K562 (cell line): ENCODE data around the gene NOLC1. TPM values are rescaled to one million over a fixed set of nuclear protein-coding genes. Genes with fewer than 3 reads are reported as not detected.

Experiments used
- ATAC-seq: fragments of 200-7000 bp; cut with Tn5 transposase; 3 replicates; pipeline ENCODE4 v1.9.1; 2020; ENCODE audit warnings: moderate library complexity
- BruUV-seq: library from RNA; stranded (reverse); fragments of 400-500 nt; replicated peaks from 2 replicates; lab custom pipeline; 2021; lab: Mats Ljungman, UMichigan
- CTCF ChIA-PET: fragments of 300-600 bp; formaldehyde crosslinking; extraction: SDS; loops from one replicate; lab custom pipeline; 2021; ENCODE audit warnings: low intra/inter-chr PET ratio; lab: Yijun Ruan, JAX
- POLR2A ChIA-PET: fragments of 300-600, 350-650 bp; sonication (Branson Sonifier 250); formaldehyde crosslinking; extraction: SDS; loops from one replicate; lab custom pipeline; 2021; ENCODE audit warnings: antibody characterized with exemption, inconsistent platforms; lab: Yijun Ruan, JAX
- DNase-seq, 4 experiments: peaks; one replicate each; pipeline versions ENCODE4 v3.0.0 to v3.0.0-alpha.2; 2011 to 2018; ENCODE audit warnings: low spot score in 3 of 4, mixed read lengths in 3 of 4; ENCODE audit errors: extremely low read depth in 1 of 4
- FAIRE-seq: peaks from 2 replicates; lab custom pipeline; 2011; peaks lifted over from hg19 to GRCh38; lab: Jason Lieb, UNC
- H2AFZ ChIP-seq: 2 replicates; pipeline ENCODE4 v1.6.0; 2011; ENCODE audit warnings: low read depth, low read length, control low read depth, inconsistent platforms
- H3K27ac ChIP-seq: fragments of 200-600 bp; 3 replicates; pipeline ENCODE4 v1.8.0; 2011; ENCODE audit warnings: low read depth, mild to moderate bottlenecking, control low read depth, inconsistent platforms, low read length, moderate library complexity, mixed read lengths; ENCODE audit errors: extremely low read depth
- H3K27me3 ChIP-seq, 2 experiments: fragments of 300-600 bp in 1 of 2; 2 replicates in 1 of 2; 3 replicates in 1 of 2; pipeline versions ENCODE4 v1.6.0 to v1.8.0; 2011; ENCODE audit warnings: inconsistent platforms in 2 of 2, low read length in 2 of 2, mild to moderate bottlenecking in 1 of 2, mixed read lengths in 1 of 2, moderate library complexity in 1 of 2; ENCODE audit not compliant: control insufficient read depth in 2 of 2, insufficient read depth in 2 of 2
- H3K36me3 ChIP-seq: fragments of 300-600 bp; 3 replicates; pipeline ENCODE4 v1.8.0; 2011; ENCODE audit warnings: mild to moderate bottlenecking, low read length, inconsistent platforms; ENCODE audit not compliant: control insufficient read depth, insufficient read depth
- H3K4me1 ChIP-seq, 2 experiments: fragments of 200-600 bp in 1 of 2; replicated peaks in 1 of 2; 2 replicates in 1 of 2; 3 replicates in 1 of 2; pipeline versions ENCODE4 v1.5.1 to v1.8.0; 2011; ENCODE audit warnings: inconsistent platforms in 2 of 2, low read length in 2 of 2, mild to moderate bottlenecking in 1 of 2, mixed read lengths in 1 of 2, moderate library complexity in 1 of 2; ENCODE audit not compliant: control insufficient read depth in 2 of 2, insufficient read depth in 2 of 2
- H3K4me2 ChIP-seq: 2 replicates; pipeline ENCODE4 v1.6.1; 2011; ENCODE audit warnings: low read length, control low read depth, inconsistent platforms, mixed read lengths; ENCODE audit not compliant: insufficient read depth
- H3K4me3 ChIP-seq: fragments of 200-600 bp; sonication (generic), shearing (Covaris generic); 2 replicates; pipeline ENCODE4 v1.5.1; 2016; ENCODE audit warnings: control low read depth, inconsistent platforms
- H3K79me2 ChIP-seq: fragments of 200-600 bp; 3 replicates; pipeline ENCODE4 v1.8.0; 2011; ENCODE audit warnings: low read length, inconsistent platforms; ENCODE audit not compliant: control insufficient read depth, insufficient read depth
- H3K9ac ChIP-seq, 2 experiments: 2 replicates each; pipeline versions ENCODE4 v1.6.0 to v1.6.1; 2011; ENCODE audit warnings: low read depth in 2 of 2, low read length in 2 of 2, control low read depth in 1 of 2, inconsistent platforms in 1 of 2, mild to moderate bottlenecking in 1 of 2, mixed read lengths in 1 of 2; ENCODE audit not compliant: insufficient read depth in 1 of 2
- H3K9me1 ChIP-seq: one replicate; pipeline ENCODE4 v1.6.0; 2011; ENCODE audit warnings: inconsistent platforms, mild to moderate bottlenecking, low read length, moderate library complexity; ENCODE audit not compliant: control insufficient read depth, insufficient read depth
- H3K9me3 ChIP-seq: replicated peaks from 2 replicates; pipeline ENCODE4 v1.5.1; 2011; ENCODE audit warnings: low read depth, low read length, inconsistent platforms; ENCODE audit not compliant: control insufficient read depth, insufficient read depth
- H4K20me1 ChIP-seq: replicated peaks from 2 replicates; pipeline ENCODE4 v1.6.1; 2011; ENCODE audit warnings: low read length, inconsistent platforms, mixed read lengths; ENCODE audit not compliant: control insufficient read depth, insufficient read depth
- L3MBTL2 ChIP-seq: fragments of 450-650 bp; IDR thresholded peaks from 2 replicates; pipeline ENCODE4 v1.6.1; 2016; ENCODE audit warnings: mild to moderate bottlenecking, moderate library complexity
- MECOM ChIP-seq: fragments of 250-450 bp; sonication (Bioruptor Pico); IDR thresholded peaks from 2 replicates; pipeline ENCODE4 v1.8.0; 2022; ENCODE audit warnings: inconsistent platforms
- MED1 ChIP-seq: sonication (generic); formaldehyde crosslinking; IDR thresholded peaks from 2 replicates; pipeline ENCODE4 v1.8.1; 2023; ENCODE audit warnings: missing genetic modification reagents, borderline replicate concordance
- MYBL2 ChIP-seq, 2 experiments: fragments of 450-650 bp in 1 of 2; sonication (generic) in 1 of 2; formaldehyde crosslinking in 1 of 2; IDR thresholded peaks; 2 replicates each; pipeline versions ENCODE4 v1.6.1 to v1.8.1; 2017 to 2022; ENCODE audit warnings: borderline replicate concordance in 1 of 2, inconsistent platforms in 1 of 2, low read depth in 1 of 2, mild to moderate bottlenecking in 1 of 2, missing genetic modification reagents in 1 of 2, moderate library complexity in 1 of 2
- NRF1 ChIP-seq, 2 experiments: fragments of 450-650 bp; IDR thresholded peaks in 1 of 2; conservative IDR thresholded peaks in 1 of 2; 2 replicates each; pipeline ENCODE4 v1.6.1; 2014; ENCODE audit warnings: mild to moderate bottlenecking in 2 of 2
- PHF21A ChIP-seq: fragments of 450-650 bp; IDR thresholded peaks from 2 replicates; pipeline ENCODE4 v1.6.1; 2017; ENCODE audit warnings: low read depth, borderline replicate concordance
- ZNF347 ChIP-seq: fragments of 450-650 bp; formaldehyde crosslinking; IDR thresholded peaks from 2 replicates; pipeline ENCODE4 v1.4.0; 2020; ENCODE audit warnings: low read depth, mild to moderate bottlenecking, moderate library complexity
- ZNF561 ChIP-seq: fragments of 450-650 bp; formaldehyde crosslinking; conservative IDR thresholded peaks from 2 replicates; pipeline ENCODE4 v1.4.0; 2020; ENCODE audit warnings: mild to moderate bottlenecking, moderate library complexity
- ZNF644 ChIP-seq: fragments of 200-800 bp; sonication (Bioruptor generic); IDR thresholded peaks from 2 replicates; pipeline ENCODE4 v1.6.1; 2016; ENCODE audit warnings: low read depth, missing genetic modification characterization, missing compliant biosample characterization
- WGBS: fragments of 100-300 bp; shearing (Covaris generic); methylation state at CpG from one replicate; pipeline ENCODE4 v1.1.6; 2016; ENCODE audit warnings: low coverage, mixed read lengths; ENCODE audit not compliant: insufficient coverage; ENCODE audit errors: missing lambda C conversion rate; 5-methylcytosine and 5-hydroxymethylcytosine counted together
- in situ Hi-C: fragments of 300-500 bp; cut with MboI; formaldehyde crosslinking; loops from 4 replicates; pipeline ENCODE4 v1.15.0; 2018; ENCODE audit warnings: inconsistent platforms, mixed read lengths
- intact Hi-C: fragments of 100-400 bp; cut with micrococcal nuclease; formaldehyde crosslinking; loops from 2 replicates; pipeline ENCODE4 v1.14.2; 2022
- polyA plus RNA-seq, 8 experiments: library from polyadenylated mRNA; depleted of rRNA in 4 of 8; stranded (reverse) in 5 of 8; unstranded in 3 of 8; fragments of >200 nt; fragmentation: Nextera tagmentation in 2 of 8; fragmentation: Illumina TruSeq in 1 of 8; extraction: Ambion mirVana in 2 of 8; extraction: Trizol in 1 of 8; gene quantifications; 2 replicates each; pipeline versions ENCODE4 v1.2.1 to v1.2.3, GENCODE V29; 2011 to 2014; ENCODE audit warnings: inconsistent platforms in 1 of 8, missing spikeins in 1 of 8
- total RNA-seq, 7 experiments: library from RNA; depleted of rRNA in 6 of 7; stranded (reverse); fragments of >200 nt in 6 of 7; fragmentation: Illumina TruSeq in 2 of 7; extraction: Trizol in 2 of 7; gene quantifications; 2 replicates each; pipeline versions ENCODE4 v1.2.1 to v1.2.3, GENCODE V29; 2011 to 2021; ENCODE audit warnings: low replicate concordance in 1 of 7
- TF ChIP-seq, protein P1 (sequence below): fragments of 450-650 bp; formaldehyde crosslinking; IDR thresholded peaks from 2 replicates; pipeline ENCODE4 v1.4.0; 2020; ENCODE audit warnings: mild to moderate bottlenecking, moderate library complexity
- TF ChIP-seq, protein P2 (sequence below): fragments of 250-450 bp; sonication (Bioruptor Pico); IDR thresholded peaks from 2 replicates; pipeline ENCODE4 v1.5.0; 2021

Gene NOLC1
- total and polyA plus RNA-seq, 9 of the 15 experiments (the other 6 are each of a cell fraction or from before 2014, with no cell fraction given), result 102 to 310 (median 165) TPM

DNA sequence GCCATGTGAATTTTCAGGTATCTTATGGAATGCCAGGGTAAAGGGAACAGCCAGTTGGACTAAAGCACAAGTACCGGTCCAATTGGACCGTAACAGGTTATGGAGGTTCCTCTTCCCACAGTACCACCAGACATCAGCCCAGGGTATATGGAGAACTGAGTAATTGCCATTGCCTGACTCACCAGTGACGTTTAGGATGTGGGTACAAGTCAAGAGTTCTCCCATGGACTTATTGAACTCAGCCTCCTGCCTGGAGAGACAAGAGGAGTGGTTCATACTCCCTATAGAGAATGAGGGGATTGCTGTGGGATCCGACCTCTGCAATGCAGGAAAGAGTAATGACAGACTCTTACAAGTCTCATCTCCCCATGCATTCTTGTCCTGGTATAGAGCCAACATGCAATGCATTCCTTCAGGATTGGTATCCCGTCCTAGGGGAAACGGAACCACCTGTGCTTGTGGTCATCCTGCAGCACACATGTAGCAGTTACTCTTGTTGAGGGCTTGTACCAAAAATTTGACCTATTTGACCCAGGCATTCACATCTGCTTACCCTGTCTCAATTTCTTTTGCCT, 43.2 kb downstream of the NOLC1 start:
- WGBS, result 8% methylated on average over 6 of the region's 6 CpGs
- TF ChIP-seq, protein P1, sequence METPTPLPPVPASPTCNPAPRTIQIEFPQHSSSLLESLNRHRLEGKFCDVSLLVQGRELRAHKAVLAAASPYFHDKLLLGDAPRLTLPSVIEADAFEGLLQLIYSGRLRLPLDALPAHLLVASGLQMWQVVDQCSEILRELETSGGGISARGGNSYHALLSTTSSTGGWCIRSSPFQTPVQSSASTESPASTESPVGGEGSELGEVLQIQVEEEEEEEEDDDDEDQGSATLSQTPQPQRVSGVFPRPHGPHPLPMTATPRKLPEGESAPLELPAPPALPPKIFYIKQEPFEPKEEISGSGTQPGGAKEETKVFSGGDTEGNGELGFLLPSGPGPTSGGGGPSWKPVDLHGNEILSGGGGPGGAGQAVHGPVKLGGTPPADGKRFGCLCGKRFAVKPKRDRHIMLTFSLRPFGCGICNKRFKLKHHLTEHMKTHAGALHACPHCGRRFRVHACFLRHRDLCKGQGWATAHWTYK, result no peak
- TF ChIP-seq ZNF347 (CRISPR knock-in tag), result no peak
- intact Hi-C loops, result no loop called here
- ATAC-seq (no peak), FAIRE-seq (no peak), DNase-seq (no peak)
- BruUV-seq, result no TSS peak
- CTCF ChIA-PET, result no interaction called here
- Histone ChIP-seq H2AFZ (no peak overlapping the region), H3K9ac (no peak overlapping the region), H3K9me1 (no peaks in the 10 kb centered on the region), H3K79me2 (no peaks in the 10 kb centered on the region), H3K27me3 (peaks cover 0 to 2% of the 10 kb centered on the region in 2 experiments; a peak in 1 of 5 replicates), H3K4me2 (no peak overlapping the region), H3K36me3 (no peaks in the 10 kb centered on the region), H3K27ac (no peak overlapping the region), H3K4me3 (no peak overlapping the region), H3K4me1 (no peaks in the 10 kb centered on the region), H4K20me1 (no peaks in the 10 kb centered on the region), H3K9me3 (peaks cover 6% of the 10 kb centered on the region)
- in situ Hi-C loops, result no loop called here
- POLR2A ChIA-PET, result no interaction called here

DNA sequence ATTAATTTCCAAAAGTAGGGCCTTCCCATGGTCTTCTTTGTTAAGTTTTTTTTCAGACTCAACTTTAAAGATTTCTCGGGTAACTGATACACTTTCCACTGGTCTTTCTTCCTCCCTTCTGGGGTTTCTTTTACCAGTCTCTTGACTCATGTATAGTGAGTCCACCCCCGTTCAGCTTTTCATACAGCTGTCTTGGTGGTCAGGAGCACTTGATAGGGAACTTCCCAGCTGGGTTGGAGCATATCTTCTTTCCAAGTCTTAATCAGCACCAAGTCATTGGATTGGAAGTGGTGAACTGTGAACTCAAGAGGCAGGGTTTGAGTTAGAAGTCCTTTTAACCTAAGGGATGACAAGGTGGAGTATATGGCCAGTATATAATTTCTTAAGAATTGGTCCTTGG, 44.7 kb downstream of the NOLC1 start:
- H3K4me2 ChIP-seq, result no peak overlapping the region
- in situ Hi-C loops (no loop called here), intact Hi-C loops (no loop called here)
- POLR2A ChIA-PET, result no interaction called here
- no peaks in the 10 kb centered on the region for H3K36me3 ChIP-seq
- H2AFZ ChIP-seq, result no peak overlapping the region
- no peaks in the 10 kb centered on the region for H3K79me2 ChIP-seq
- peaks cover 6% of the 10 kb centered on the region for H3K9me3 ChIP-seq
- WGBS, result 0% methylated on average over 2 of the region's 2 CpGs
- ATAC-seq, result no peak
- CTCF ChIA-PET, result no interaction called here
- BruUV-seq, result no TSS peak
- H3K4me3 ChIP-seq, result no peak overlapping the region
- DNase-seq, result no peak
- no peak for FAIRE-seq
- H3K27me3 ChIP-seq, result peaks cover 2 to 8% of the 10 kb centered on the region in 2 experiments; a peak in 2 of 5 replicates
- peaks cover 0 to 7% of the 10 kb centered on the region in 2 experiments; a peak in 2 of 5 replicates for H3K4me1 ChIP-seq
- no peak overlapping the region for H3K27ac ChIP-seq
- no peaks in the 10 kb centered on the region for H4K20me1 ChIP-seq
- no peak overlapping the region for H3K9ac ChIP-seq
- no peaks in the 10 kb centered on the region for H3K9me1 ChIP-seq
- no peak for TF ChIP-seq ZNF644 (tag)
- TF ChIP-seq L3MBTL2, result no peak
- TF ChIP-seq, protein P2, sequence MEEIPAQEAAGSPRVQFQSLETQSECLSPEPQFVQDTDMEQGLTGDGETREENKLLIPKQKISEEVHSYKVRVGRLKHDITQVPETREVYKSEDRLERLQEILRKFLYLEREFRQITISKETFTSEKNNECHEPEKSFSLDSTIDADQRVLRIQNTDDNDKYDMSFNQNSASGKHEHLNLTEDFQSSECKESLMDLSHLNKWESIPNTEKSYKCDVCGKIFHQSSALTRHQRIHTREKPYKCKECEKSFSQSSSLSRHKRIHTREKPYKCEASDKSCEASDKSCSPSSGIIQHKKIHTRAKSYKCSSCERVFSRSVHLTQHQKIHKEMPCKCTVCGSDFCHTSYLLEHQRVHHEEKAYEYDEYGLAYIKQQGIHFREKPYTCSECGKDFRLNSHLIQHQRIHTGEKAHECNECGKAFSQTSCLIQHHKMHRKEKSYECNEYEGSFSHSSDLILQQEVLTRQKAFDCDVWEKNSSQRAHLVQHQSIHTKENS (CRISPR knock-in tag), result no peak
- TF ChIP-seq PHF21A, result no peak
- TF ChIP-seq MECOM (CRISPR knock-in tag), result no peak
- TF ChIP-seq MED1, result no peak
- no peak for TF ChIP-seq NRF1 (conservative IDR thresholded peaks at IDR 0.05 in 1 of 2, IDR thresholded peaks at IDR 0.05 in 1 of 2)
- no peak for TF ChIP-seq MYBL2 (IDR thresholded peaks at IDR 0.05; ENCODE audit: low read depth)
- no peak for TF ChIP-seq MYBL2 (CRISPR knock-in tag; IDR thresholded peaks at IDR 0.05; ENCODE audit: borderline replicate concordance)
- TF ChIP-seq ZNF561 (CRISPR knock-in tag), result no peak
